Keratinocyte (primary cell): Measurements from ENCODE around the gene CIDEA. TPM values are rescaled to one million over a fixed set of nuclear protein-coding genes. Genes with fewer than 3 reads are reported as not detected.

ENCODE experiments used
- DNase-seq: peaks from one replicate; pipeline ENCODE4 v3.0.0-alpha.2; 2011; ENCODE audit warnings: low read depth, missing footprints, low spot score
- FAIRE-seq: peaks from 2 replicates; lab custom pipeline; 2011; peaks lifted over from hg19 to GRCh38; lab: Jason Lieb, UNC
- H2AFZ ChIP-seq: 2 replicates; pipeline ENCODE4 v1.6.0; 2012; ENCODE audit warnings: low read length, control low read depth, inconsistent platforms; ENCODE audit not compliant: control insufficient read depth
- H3K27ac ChIP-seq: 2 replicates; pipeline ENCODE4 v1.5.1; 2011; ENCODE audit warnings: low read length; ENCODE audit not compliant: control insufficient read depth, insufficient read depth
- H3K27me3 ChIP-seq: 3 replicates; pipeline ENCODE4 v1.6.0; 2011; ENCODE audit warnings: low read length; ENCODE audit not compliant: control insufficient read depth, insufficient read depth; ENCODE audit errors: extremely low read depth
- H3K36me3 ChIP-seq, 2 experiments: 2 replicates in 1 of 2; 3 replicates in 1 of 2; pipeline ENCODE4 v1.5.1; 2011; ENCODE audit warnings: low read length in 2 of 2, mild to moderate bottlenecking in 1 of 2; ENCODE audit not compliant: control insufficient read depth in 2 of 2, insufficient read depth in 2 of 2; ENCODE audit errors: extremely low read depth in 1 of 2
- H3K4me1 ChIP-seq: 3 replicates; pipeline ENCODE4 v1.5.1; 2011; ENCODE audit warnings: low read length; ENCODE audit not compliant: control insufficient read depth, insufficient read depth; ENCODE audit errors: extremely low read depth
- H3K4me2 ChIP-seq: 3 replicates; pipeline ENCODE4 v1.6.0; 2011; ENCODE audit warnings: low read depth, low read length; ENCODE audit not compliant: control insufficient read depth, insufficient read depth; ENCODE audit errors: extremely low read depth
- H3K4me3 ChIP-seq, 3 experiments: fragments of 200-600 bp in 1 of 3; sonication (generic) in 1 of 3; 2 replicates in 2 of 3; 3 replicates in 1 of 3; pipeline ENCODE4 v1.5.1; 2011 to 2016; ENCODE audit warnings: low read length in 3 of 3, mild to moderate bottlenecking in 3 of 3, control low read depth in 2 of 3, inconsistent platforms in 1 of 3, low read depth in 1 of 3, mixed read lengths in 1 of 3, mixed run types in 1 of 3, moderate library complexity in 1 of 3; ENCODE audit not compliant: control insufficient read depth in 2 of 3, insufficient read depth in 2 of 3; ENCODE audit errors: extremely low read depth in 1 of 3
- H3K79me2 ChIP-seq: 2 replicates; pipeline ENCODE4 v1.6.0; 2012; ENCODE audit warnings: low read length; ENCODE audit not compliant: control insufficient read depth, insufficient read depth
- H3K9ac ChIP-seq: 3 replicates; pipeline ENCODE4 v1.6.0; 2011; ENCODE audit warnings: low read length; ENCODE audit not compliant: control insufficient read depth, insufficient read depth; ENCODE audit errors: extremely low read depth
- H3K9me1 ChIP-seq: 3 replicates; pipeline ENCODE4 v1.6.0; 2011; ENCODE audit warnings: low read length; ENCODE audit not compliant: control insufficient read depth, insufficient read depth; ENCODE audit errors: extremely low read depth
- H3K9me3 ChIP-seq: 2 replicates; pipeline ENCODE4 v1.5.1; 2012; ENCODE audit warnings: low read depth, low read length; ENCODE audit not compliant: control insufficient read depth
- H4K20me1 ChIP-seq: 3 replicates; pipeline ENCODE4 v1.6.0; 2011; ENCODE audit warnings: low read length; ENCODE audit not compliant: control insufficient read depth, insufficient read depth; ENCODE audit errors: extremely low read depth
- EZH2 ChIP-seq: IDR thresholded peaks from one replicate; pipeline ENCODE4 v1.6.1; 2012; ENCODE audit warnings: inconsistent platforms, mild to moderate bottlenecking, low read length, moderate library complexity
- dilution Hi-C: fragments of 300-500 bp; cut with MboI; formaldehyde crosslinking; loops from one replicate; pipeline ENCODE4 v1.7.0; 2020; ENCODE audit warnings: low sequenced_read_pairs; ENCODE audit not compliant: extremely low pct_ligation_motif_present
- polyA plus RNA-seq, 5 experiments: library from polyadenylated mRNA; depleted of rRNA in 3 of 5; stranded (reverse) in 3 of 5; stranded (forward) in 1 of 5; unstranded in 1 of 5; fragments of >200 nt; gene quantifications; 1 replicate in 1 of 5; 2 replicates in 3 of 5; 3 replicates in 1 of 5; pipeline versions ENCODE4 v1.2.1 to v1.2.3, GENCODE V29; 2011 to 2012; ENCODE audit warnings: missing spikeins in 2 of 5, low read depth in 1 of 5, low replicate concordance in 1 of 5
- TF ChIP-seq, protein P1 (sequence below), 3 experiments: IDR thresholded peaks in 1 of 3; conservative IDR thresholded peaks in 1 of 3; optimal IDR thresholded peaks in 1 of 3; 2 replicates in 2 of 3; 3 replicates in 1 of 3; pipeline versions ENCODE3 to v1.5.1; 2011; ENCODE audit warnings: low read length in 3 of 3, mild to moderate bottlenecking in 3 of 3, moderate library complexity in 2 of 3, control low read depth in 1 of 3, inconsistent platforms in 1 of 3; ENCODE audit not compliant: insufficient read depth in 2 of 3; ENCODE audit errors: extremely low read depth in 1 of 3

The CIDEA gene
- polyA plus RNA-seq, 1 donor (not counting 4 experiments of a cell fraction or from before 2014, with no cell fraction given): 1.2 TPM

DNA sequence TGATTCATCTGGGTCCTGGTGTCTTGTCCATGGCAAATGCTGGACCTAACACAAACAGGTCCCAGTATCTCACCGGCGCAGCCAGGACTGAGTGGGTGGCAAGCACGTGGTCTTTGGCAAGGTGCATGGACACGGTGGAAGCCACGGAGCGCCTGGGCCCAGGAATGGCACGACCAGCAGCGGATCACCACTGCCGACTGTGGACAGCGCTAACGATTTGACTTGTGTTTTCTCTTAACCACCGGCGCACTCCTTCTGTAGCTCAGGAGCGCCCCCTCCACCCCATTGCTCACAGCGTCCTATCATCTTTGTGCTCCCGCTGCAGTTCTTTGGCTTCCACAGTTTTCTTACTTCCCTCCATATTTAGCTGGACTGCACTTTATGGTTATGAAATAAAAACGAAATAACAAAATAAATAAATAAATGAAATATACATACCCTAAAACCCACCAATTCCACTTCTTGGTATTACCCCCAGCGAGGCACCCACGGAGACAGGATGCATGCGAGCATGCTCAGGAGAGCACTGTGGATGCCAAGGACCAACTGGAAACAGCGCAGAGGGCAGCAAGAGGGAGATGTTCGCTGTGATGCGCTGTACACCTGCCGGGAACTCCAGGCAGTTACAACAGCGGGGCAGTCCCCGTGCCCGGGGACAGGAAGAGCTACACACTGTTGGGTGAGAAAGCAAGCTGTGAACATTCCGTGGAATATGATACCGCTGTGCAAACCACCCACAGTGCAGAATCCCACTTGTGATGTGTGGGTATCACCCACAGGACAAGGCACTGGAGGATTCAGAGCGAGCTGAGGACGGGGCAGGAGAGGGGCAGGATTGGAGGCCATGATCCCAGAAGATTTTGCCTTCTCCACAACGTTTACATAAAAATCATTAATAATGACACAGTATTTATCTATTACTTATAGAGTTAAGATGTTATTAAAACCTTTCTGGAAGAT is 7.0 kb upstream of the CIDEA start:
- Histone ChIP-seq H3K79me2 (no peaks in the 10 kb centered on the region), H3K4me2 (no peak overlapping the region), H3K4me3 (no peak overlapping the region), H4K20me1 (no peaks in the 10 kb centered on the region), H3K9me3 (no peaks in the 10 kb centered on the region), H3K27ac (no peak overlapping the region), H3K9me1 (no peaks in the 10 kb centered on the region), H3K4me1 (no peaks in the 10 kb centered on the region), H3K9ac (no peak overlapping the region), H2AFZ (no peak overlapping the region), H3K36me3 (no peaks in the 10 kb centered on the region), H3K27me3 (peaks cover 19% of the 10 kb centered on the region)
- TF ChIP-seq, protein P1, sequence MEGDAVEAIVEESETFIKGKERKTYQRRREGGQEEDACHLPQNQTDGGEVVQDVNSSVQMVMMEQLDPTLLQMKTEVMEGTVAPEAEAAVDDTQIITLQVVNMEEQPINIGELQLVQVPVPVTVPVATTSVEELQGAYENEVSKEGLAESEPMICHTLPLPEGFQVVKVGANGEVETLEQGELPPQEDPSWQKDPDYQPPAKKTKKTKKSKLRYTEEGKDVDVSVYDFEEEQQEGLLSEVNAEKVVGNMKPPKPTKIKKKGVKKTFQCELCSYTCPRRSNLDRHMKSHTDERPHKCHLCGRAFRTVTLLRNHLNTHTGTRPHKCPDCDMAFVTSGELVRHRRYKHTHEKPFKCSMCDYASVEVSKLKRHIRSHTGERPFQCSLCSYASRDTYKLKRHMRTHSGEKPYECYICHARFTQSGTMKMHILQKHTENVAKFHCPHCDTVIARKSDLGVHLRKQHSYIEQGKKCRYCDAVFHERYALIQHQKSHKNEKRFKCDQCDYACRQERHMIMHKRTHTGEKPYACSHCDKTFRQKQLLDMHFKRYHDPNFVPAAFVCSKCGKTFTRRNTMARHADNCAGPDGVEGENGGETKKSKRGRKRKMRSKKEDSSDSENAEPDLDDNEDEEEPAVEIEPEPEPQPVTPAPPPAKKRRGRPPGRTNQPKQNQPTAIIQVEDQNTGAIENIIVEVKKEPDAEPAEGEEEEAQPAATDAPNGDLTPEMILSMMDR (optimal IDR thresholded peaks at IDR 0.05 in 1 of 3, IDR thresholded peaks at IDR 0.05 in 1 of 3, conservative IDR thresholded peaks at IDR 0.05 in 1 of 3; ENCODE audit: extremely low read depth in 1 of 3, insufficient read depth in 2 of 3, low read length in 3 of 3): peak in 2 of 3 experiments; percentile 47 to 59
- TF ChIP-seq EZH2: no peak
- FAIRE-seq (no peak), DNase-seq (no peak)
- dilution Hi-C loops: no loop called here

DNA sequence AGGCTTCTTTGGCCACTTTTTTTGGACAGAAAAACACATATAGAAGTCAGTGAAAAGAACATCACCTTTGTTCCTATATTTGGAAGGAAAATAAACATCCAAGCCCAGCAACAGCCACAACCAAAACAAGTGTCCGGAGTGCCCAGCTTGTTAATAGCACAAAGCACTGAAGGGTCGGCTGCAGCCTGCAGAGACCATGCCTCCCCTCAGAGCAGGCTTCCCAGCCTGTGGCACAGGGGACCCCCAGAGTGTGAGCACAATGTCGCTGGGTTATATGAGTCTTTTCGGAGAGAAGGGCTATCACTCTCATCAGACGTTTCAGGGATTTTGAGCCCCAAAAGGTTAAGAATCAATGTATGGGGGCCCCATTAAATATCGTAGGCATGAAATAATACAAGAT is 6.2 kb upstream of the CIDEA start:
- no peaks in the 10 kb centered on the region for H3K9me1 ChIP-seq
- no peak overlapping the region for H3K4me3 ChIP-seq
- H3K79me2 ChIP-seq: no peaks in the 10 kb centered on the region
- H3K9ac ChIP-seq: no peak overlapping the region
- TF ChIP-seq, protein P1 (optimal IDR thresholded peaks at IDR 0.05 in 1 of 3, IDR thresholded peaks at IDR 0.05 in 1 of 3, conservative IDR thresholded peaks at IDR 0.05 in 1 of 3; ENCODE audit: extremely low read depth in 1 of 3, insufficient read depth in 2 of 3, low read length in 3 of 3): no peak
- TF ChIP-seq EZH2: no peak
- no peaks in the 10 kb centered on the region for H3K4me1 ChIP-seq
- dilution Hi-C loops: no loop called here
- H3K36me3 ChIP-seq: no peaks in the 10 kb centered on the region
- H3K9me3 ChIP-seq: no peaks in the 10 kb centered on the region
- DNase-seq (no peak), FAIRE-seq (no peak)
- H2AFZ ChIP-seq: no peak overlapping the region
- peaks cover 24% of the 10 kb centered on the region for H3K27me3 ChIP-seq
- no peak overlapping the region for H3K27ac ChIP-seq
- H3K4me2 ChIP-seq: no peak overlapping the region
- no peaks in the 10 kb centered on the region for H4K20me1 ChIP-seq
